GM21515 (cell line): ENCODE results near the gene CD22.

Experiments used
- ATAC-seq: cut with Tn5 transposase; IDR thresholded peaks from one replicate; pipeline ENCODE4 v1.9.1; 2021; ENCODE audit not compliant: unreplicated experiment

CD22 gene

GRCh38 chr19:35295792-35296462 lies 33.1 kb upstream of the CD22 start:
- no peak for ATAC-seq

- no peak for ATAC-seq
These were observed 32.1 kb upstream of the CD22 start for GRCh38 chr19:35296644-35297514.

DNA sequence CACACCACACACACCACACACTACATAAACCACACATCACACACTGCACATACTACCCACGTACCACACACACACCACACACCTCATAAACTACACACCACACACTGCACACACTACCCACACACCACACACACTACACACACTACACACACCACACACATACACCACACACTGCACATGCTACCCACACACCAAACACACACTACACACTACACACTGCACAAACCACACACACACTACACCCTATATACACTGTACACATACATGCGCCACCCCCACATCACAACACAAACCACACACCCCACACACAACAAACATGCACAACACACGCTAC lies 31.5 kb upstream of the CD22 start:
- ATAC-seq, result no peak

DNA sequence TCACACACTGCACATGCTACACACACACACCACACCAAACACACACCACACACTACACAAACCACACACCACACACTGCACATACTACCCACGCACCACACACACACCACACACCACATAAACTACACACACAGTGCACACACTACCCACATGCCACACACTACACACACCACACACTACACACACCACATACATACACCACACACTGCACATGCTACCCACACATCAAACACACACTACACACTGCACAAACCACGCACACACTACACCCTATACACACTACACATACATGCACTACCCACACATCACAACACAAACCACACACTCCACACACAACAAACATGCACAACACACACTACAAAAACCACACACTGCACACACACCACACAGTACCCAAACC lies 31.1 kb upstream of the CD22 start:
- no peak for ATAC-seq

DNA sequence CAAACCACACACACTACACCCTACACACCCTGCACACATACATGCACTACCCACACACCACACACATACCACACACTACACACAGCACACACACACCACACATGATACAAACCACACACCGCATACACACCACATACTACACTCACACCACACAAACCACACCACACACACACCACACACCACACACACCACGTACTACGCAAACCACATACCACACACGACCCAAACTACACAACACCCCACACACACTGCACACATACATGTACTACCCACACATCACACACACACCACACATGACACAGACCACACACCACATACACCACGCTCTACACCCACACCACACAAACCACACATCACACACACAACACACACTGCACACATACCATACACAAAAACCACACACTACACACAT lies 30.4 kb upstream of the CD22 start:
- no peak for ATAC-seq

DNA sequence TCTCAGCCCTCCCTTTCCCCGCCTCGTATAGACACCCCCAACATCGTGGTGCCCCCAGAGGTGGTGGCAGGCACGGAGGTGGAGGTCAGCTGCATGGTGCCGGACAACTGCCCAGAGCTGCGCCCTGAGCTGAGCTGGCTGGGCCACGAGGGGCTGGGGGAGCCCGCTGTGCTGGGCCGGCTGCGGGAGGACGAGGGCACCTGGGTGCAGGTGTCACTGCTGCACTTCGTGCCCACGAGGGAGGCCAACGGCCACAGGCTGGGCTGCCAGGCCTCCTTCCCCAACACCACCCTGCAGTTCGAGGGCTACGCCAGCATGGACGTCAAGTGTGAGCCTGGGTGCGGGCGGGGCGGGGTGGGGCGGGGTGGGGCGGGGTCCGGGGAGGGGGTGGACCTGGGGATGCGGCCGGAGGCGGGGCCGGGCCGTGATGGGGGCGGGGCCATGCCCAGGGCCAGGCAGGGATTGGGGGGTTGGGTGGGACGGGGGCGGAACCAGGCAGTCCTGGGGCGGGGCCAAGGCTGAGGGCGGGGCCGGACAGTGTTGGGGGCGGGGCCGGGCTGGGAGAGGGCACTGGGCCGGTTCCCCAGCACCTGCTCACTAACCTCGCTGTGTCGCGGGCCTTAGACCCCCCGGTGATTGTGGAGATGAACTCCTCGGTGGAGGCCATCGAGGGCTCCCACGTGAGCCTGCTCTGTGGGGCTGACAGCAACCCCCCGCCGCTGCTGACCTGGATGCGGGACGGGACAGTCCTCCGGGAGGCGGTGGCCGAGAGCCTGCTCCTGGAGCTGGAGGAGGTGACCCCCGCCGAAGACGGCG lies 29.3 kb upstream of the CD22 start:
- no peak for ATAC-seq

- no peak for ATAC-seq
These were observed 28.7 kb upstream of the CD22 start for GRCh38 chr19:35300339-35300649.

DNA sequence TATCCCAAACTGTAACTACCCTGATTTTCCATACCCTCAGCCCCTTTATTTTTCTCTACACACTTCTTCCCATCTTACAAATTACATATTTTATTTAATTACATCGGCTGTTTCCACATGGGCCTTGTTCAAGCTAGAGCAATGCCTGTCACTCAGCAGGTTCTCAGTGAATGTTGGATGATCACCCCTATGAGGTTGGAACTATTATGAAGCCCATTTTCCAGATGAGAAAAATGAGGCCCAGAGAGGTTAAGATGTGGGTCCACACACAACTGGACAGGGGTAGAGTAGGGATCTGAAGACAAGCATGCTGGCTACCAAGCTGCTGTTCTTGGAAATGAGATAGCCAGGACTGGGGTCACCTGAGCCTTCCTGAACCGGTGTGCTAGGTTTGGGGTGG lies 27.0 kb upstream of the CD22 start:
- ATAC-seq, result no peak

DNA sequence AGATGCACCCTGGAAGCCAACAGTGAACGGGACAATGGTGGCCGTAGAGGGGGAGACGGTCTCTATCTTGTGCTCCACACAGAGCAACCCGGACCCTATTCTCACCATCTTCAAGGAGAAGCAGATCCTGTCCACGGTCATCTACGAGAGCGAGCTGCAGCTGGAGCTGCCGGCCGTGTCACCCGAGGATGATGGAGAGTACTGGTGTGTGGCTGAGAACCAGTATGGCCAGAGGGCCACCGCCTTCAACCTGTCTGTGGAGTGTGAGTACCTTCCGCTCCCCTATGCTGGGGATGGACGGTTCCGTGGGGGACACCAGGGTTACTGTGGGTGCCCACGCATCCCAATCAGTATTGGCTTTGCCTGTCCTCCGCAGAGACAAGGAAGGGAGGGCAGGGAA lies 26.5 kb upstream of the CD22 start:
- ATAC-seq, result no peak

DNA sequence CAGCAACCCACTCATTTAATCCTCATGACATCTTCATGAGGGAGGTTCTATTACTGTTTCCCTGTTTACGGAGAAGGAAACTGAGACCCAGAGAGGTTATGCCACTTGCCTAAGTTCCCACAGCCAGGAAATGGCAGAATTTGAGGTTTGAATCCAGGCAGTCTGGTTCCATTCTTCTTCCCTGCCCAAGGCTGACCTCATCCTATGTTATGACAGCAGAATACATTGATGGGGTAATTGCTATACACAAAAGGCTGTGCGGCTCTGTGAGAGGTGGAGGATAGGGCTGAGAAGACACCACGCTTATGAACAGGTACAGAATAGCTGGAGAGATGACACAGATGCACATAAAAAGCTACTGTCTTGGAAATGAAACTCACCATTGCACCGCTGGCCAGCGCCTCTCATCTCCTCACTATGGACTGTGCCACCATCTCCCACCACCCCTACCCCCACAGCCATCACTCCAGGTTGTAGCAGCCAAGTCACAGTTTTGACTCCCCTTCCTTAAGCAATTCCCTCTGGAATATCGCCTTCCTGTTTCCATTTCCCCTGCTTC lies 25.6 kb upstream of the CD22 start:
- no peak for ATAC-seq

- no peak for ATAC-seq
These were observed 25.0 kb upstream of the CD22 start for GRCh38 chr19:35304036-35304435.

DNA sequence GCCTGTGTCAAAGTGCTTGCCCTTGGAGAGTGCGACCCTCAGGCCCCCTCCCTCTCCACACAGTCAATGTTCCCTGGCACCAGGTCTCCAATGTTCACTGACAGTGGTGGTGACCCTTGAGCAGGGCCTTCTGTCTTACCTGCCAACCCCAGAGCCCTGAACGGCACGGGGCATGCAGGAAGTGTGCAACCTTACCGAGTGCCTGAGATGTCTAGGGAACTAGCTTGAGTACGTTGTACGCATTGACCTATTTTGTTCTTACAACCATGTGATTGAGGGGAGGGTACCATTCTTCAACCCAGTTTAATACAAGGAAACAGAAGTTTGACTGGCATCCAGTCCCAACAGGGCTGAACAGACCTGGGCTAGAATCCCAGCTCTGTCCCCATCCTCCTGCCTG lies 23.8 kb upstream of the CD22 start:
- no peak for ATAC-seq

- ATAC-seq, result no peak
These were observed 22.3 kb upstream of the CD22 start for GRCh38 chr19:35306473-35307246.

DNA sequence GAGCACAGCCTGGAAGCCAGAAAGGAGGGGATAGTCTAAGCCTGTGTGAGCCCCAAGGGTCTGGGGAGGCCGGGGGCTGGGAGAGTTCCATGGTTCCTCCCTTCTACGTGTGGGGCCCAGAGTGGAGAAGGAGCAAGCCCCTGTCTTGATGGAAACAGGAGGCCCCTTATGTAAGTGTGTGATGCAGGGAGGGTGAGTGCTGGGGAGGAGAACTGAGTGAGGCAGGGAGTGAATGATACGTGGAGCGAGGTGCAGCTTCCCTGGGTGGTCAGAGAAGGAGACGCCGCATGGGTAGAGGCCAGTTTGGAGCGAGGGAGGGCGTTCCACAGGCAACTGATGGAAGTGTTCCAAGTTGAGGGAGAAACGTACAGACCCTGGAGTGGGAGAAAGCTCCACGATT lies 21.1 kb upstream of the CD22 start:
- no peak for ATAC-seq

- ATAC-seq, result no peak
These were observed 20.1 kb upstream of the CD22 start for GRCh38 chr19:35308910-35309309.

GRCh38 chr19:35309481-35310279 lies 19.3 kb upstream of the CD22 start:
- no peak for ATAC-seq

- no peak for ATAC-seq
These were observed 18.7 kb upstream of the CD22 start for GRCh38 chr19:35310331-35310730.

- no peak for ATAC-seq
These were observed 18.0 kb upstream of the CD22 start for GRCh38 chr19:35310811-35311465.

- no peak for ATAC-seq
These were observed 16.9 kb upstream of the CD22 start for GRCh38 chr19:35311901-35312665.
